KOPT-K1 (cell line): ENCODE measurements around the gene RAB3GAP1.
"Not testable (repeated sequence)": the region's sequence is repeated elsewhere in the genome, so short reads cannot be mapped to it uniquely, and the experiment has no call there.

Source experiments
- H3K27ac ChIP-seq: fragments of 200-600 bp; sonication (generic); 2 replicates; pipeline ENCODE4 v1.5.1; 2016; ENCODE audit warnings: antibody characterized with exemption, mild to moderate bottlenecking, low read depth, low read length; ENCODE audit not compliant: poor library complexity, severe bottlenecking
- H3K36me3 ChIP-seq: fragments of 200-600 bp; sonication (generic); 2 replicates; pipeline ENCODE4 v1.5.1; 2017; ENCODE audit warnings: antibody characterized with exemption, mild to moderate bottlenecking, low read length, moderate library complexity; ENCODE audit not compliant: insufficient read depth
- H3K9me3 ChIP-seq: fragments of 200-600 bp; sonication (generic); 2 replicates; pipeline ENCODE4 v1.5.1; 2017; ENCODE audit warnings: antibody characterized with exemption, low read length, mild to moderate bottlenecking; ENCODE audit not compliant: insufficient read depth, poor library complexity, severe bottlenecking

RAB3GAP1 gene

GRCh38 chr2:135119582-135119981 lies 67.5 kb downstream of the RAB3GAP1 start:
- Histone ChIP-seq H3K36me3 (peaks cover 14% of the 10 kb centered on the region; the same call in 1 of the 2 replicates), H3K27ac (no peak overlapping the region)

GRCh38 chr2:135121016-135121657 lies 69.0 kb downstream of the RAB3GAP1 start:
- Histone ChIP-seq H3K27ac (no peak overlapping the region), H3K36me3 (peaks cover 14% of the 10 kb centered on the region; the same call in 1 of the 2 replicates), H3K9me3 (no peaks in the 10 kb centered on the region)

More at GRCh38 chr2:135119582-135119981, 67.5 kb downstream of the RAB3GAP1 start:
- H3K9me3 ChIP-seq, result no peaks in the 10 kb centered on the region

GRCh38 chr2:135121658-135122039 lies 69.6 kb downstream of the RAB3GAP1 start:
- peaks cover 19% of the 10 kb centered on the region for H3K36me3 ChIP-seq
- H3K27ac ChIP-seq, H3K9me3 ChIP-seq: not testable (repeated sequence)

GRCh38 chr2:135124924-135125886 lies 73.1 kb downstream of the RAB3GAP1 start:
- Histone ChIP-seq H3K9me3 (no peaks in the 10 kb centered on the region), H3K36me3 (peaks cover 45% of the 10 kb centered on the region), H3K27ac (no peak overlapping the region)

- no peaks in the 10 kb centered on the region for H3K9me3 ChIP-seq
- no peak overlapping the region for H3K27ac ChIP-seq
- H3K36me3 ChIP-seq, result peaks cover 52% of the 10 kb centered on the region
Measured at GRCh38 chr2:135125940-135126339, 73.8 kb downstream of the RAB3GAP1 start.

- H3K27ac ChIP-seq, result no peak overlapping the region
- H3K9me3 ChIP-seq, result no peaks in the 10 kb centered on the region
- peaks cover 64% of the 10 kb centered on the region for H3K36me3 ChIP-seq
Measured at GRCh38 chr2:135130751-135131150, 78.7 kb downstream of the RAB3GAP1 start.

GRCh38 chr2:135132314-135132713 lies 80.2 kb downstream of the RAB3GAP1 start:
- Histone ChIP-seq H3K27ac (no peak overlapping the region), H3K36me3 (peaks cover 64% of the 10 kb centered on the region), H3K9me3 (no peaks in the 10 kb centered on the region)

- H3K9me3 ChIP-seq, result peaks cover 39% of the 10 kb centered on the region
- peaks cover 53% of the 10 kb centered on the region for H3K36me3 ChIP-seq
- no peak overlapping the region for H3K27ac ChIP-seq
Measured at GRCh38 chr2:135140606-135141005, 88.5 kb downstream of the RAB3GAP1 start.

- peaks cover 38% of the 10 kb centered on the region for H3K36me3 ChIP-seq
- H3K9me3 ChIP-seq, result peaks cover 39% of the 10 kb centered on the region
- H3K27ac ChIP-seq, result no peak overlapping the region
Measured at GRCh38 chr2:135142323-135142722, 90.2 kb downstream of the RAB3GAP1 start.

GRCh38 chr2:135144343-135144742 lies 92.3 kb downstream of the RAB3GAP1 start:
- peaks cover 39% of the 10 kb centered on the region for H3K9me3 ChIP-seq
- H3K36me3 ChIP-seq, result peaks cover 30% of the 10 kb centered on the region
- no peak overlapping the region for H3K27ac ChIP-seq

- H3K9me3 ChIP-seq, result peaks cover 6% of the 10 kb centered on the region
- H3K27ac ChIP-seq, result no peak overlapping the region
- peaks cover 42% of the 10 kb centered on the region for H3K36me3 ChIP-seq
Measured at GRCh38 chr2:135149251-135149650, 97.2 kb downstream of the RAB3GAP1 start.

GRCh38 chr2:135150725-135151124 lies 98.6 kb downstream of the RAB3GAP1 start:
- Histone ChIP-seq H3K27ac (no peak overlapping the region), H3K9me3 (no peaks in the 10 kb centered on the region), H3K36me3 (peaks cover 45% of the 10 kb centered on the region)

GRCh38 chr2:135151615-135152014 lies 99.5 kb downstream of the RAB3GAP1 start:
- Histone ChIP-seq H3K27ac (no peak overlapping the region), H3K9me3 (no peaks in the 10 kb centered on the region), H3K36me3 (peaks cover 53% of the 10 kb centered on the region)

- Histone ChIP-seq H3K27ac (no peak overlapping the region), H3K36me3 (peaks cover 60% of the 10 kb centered on the region), H3K9me3 (no peaks in the 10 kb centered on the region)
Measured at GRCh38 chr2:135152361-135152760, 100.3 kb downstream of the RAB3GAP1 start.

- peaks cover 84% of the 10 kb centered on the region for H3K36me3 ChIP-seq
Measured at GRCh38 chr2:135154962-135155361, 102.9 kb downstream of the RAB3GAP1 start.

More at GRCh38 chr2:135154962-135155361, 102.9 kb downstream of the RAB3GAP1 start:
- Histone ChIP-seq H3K9me3 (no peaks in the 10 kb centered on the region), H3K27ac (no peak overlapping the region)
